ENCODE data around the gene LTBP4.

- no peak for TF ChIP-seq CTCF (IDR thresholded peaks at IDR 0.05)
- no peak for TF ChIP-seq POLR2A (IDR thresholded peaks at IDR 0.05)
These were observed 6.9 kb upstream of the LTBP4 start for GRCh38 chr19:40594255-40594654.
